Uterus (tissue), 2 donors: ENCODE results near the gene MIEF1.

Experiments used
- CTCF ChIP-seq, 4 experiments: fragments of 200-600 bp in 2 of 4; fragments of 450-650 bp in 2 of 4; sonication (generic) in 2 of 4; IDR thresholded peaks; one replicate each; pipeline ENCODE4 v1.5.1; 2016 to 2019; ENCODE audit warnings: antibody characterized with exemption in 4 of 4, mild to moderate bottlenecking in 2 of 4, moderate library complexity in 1 of 4
- POLR2A ChIP-seq, 2 donors: fragments of 450-650 bp; IDR thresholded peaks; one replicate each; pipeline ENCODE4 v1.6.1; 2016; ENCODE audit warnings: antibody characterized with exemption in 2 of 2, mild to moderate bottlenecking in 1 of 2, moderate library complexity in 1 of 2

- TF ChIP-seq POLR2A (IDR thresholded peaks at IDR 0.05) (no peak), CTCF (IDR thresholded peaks at IDR 0.05) (no peak)
These were observed 24.7 kb downstream of the MIEF1 start for GRCh38 chr22:39526736-39527171.
